ENCODE measurements around the gene GLIPR1L2. TPM values are rescaled to one million over a fixed set of nuclear protein-coding genes. Genes with fewer than 3 reads are reported as not detected.

The GLIPR1L2 gene
- total RNA-seq, 4 donors from 2014 or later = 0.17 to 4.5 (median 1.0) TPM

DNA sequence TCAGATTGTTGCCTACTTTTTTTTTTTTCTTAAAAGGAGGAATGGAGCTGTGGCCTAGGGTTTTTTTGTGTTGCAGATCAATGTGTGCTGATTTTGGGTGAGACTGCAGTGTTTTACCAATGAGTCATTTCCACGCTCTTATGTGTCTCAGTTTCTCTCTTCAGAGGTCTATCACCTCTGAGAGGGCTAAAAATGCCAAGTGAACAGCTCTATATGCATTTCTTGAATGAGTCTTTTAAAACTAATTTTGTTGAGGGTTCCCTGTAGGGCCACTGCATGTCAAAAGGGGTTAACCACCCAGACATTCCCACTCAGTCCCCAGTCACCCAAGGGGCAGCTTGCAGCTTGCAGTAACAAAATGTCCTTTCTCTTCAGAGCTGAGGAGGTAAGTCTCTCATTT lies 24.3 kb upstream of the GLIPR1L2 start:
- H3K4me3 ChIP-seq = no peak overlapping the region
- no peak for DNase-seq (ENCODE audit: extremely low spot score)
- H3K9me3 ChIP-seq = no peaks in the 10 kb centered on the region
- no peaks in the 10 kb centered on the region for H3K27me3 ChIP-seq
- TF ChIP-seq, protein P1, sequence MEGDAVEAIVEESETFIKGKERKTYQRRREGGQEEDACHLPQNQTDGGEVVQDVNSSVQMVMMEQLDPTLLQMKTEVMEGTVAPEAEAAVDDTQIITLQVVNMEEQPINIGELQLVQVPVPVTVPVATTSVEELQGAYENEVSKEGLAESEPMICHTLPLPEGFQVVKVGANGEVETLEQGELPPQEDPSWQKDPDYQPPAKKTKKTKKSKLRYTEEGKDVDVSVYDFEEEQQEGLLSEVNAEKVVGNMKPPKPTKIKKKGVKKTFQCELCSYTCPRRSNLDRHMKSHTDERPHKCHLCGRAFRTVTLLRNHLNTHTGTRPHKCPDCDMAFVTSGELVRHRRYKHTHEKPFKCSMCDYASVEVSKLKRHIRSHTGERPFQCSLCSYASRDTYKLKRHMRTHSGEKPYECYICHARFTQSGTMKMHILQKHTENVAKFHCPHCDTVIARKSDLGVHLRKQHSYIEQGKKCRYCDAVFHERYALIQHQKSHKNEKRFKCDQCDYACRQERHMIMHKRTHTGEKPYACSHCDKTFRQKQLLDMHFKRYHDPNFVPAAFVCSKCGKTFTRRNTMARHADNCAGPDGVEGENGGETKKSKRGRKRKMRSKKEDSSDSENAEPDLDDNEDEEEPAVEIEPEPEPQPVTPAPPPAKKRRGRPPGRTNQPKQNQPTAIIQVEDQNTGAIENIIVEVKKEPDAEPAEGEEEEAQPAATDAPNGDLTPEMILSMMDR (IDR thresholded peaks at IDR 0.05) = no peak
- TF ChIP-seq EP300 (IDR thresholded peaks at IDR 0.05) (no peak), POLR2A (IDR thresholded peaks at IDR 0.05; ENCODE audit: low read depth) (no peak), POLR2AphosphoS5 (IDR thresholded peaks at IDR 0.05) (no peak)
- WGBS = 100% methylated on average over 1 of the region's 1 CpG
- no peaks in the 10 kb centered on the region for H3K4me1 ChIP-seq
- intact Hi-C loops (cut with DNase I) = no loop called here
- H3K27ac ChIP-seq (replicated peaks in 1 of 4) = no peak overlapping the region
- no peaks in the 10 kb centered on the region for H3K36me3 ChIP-seq

DNA sequence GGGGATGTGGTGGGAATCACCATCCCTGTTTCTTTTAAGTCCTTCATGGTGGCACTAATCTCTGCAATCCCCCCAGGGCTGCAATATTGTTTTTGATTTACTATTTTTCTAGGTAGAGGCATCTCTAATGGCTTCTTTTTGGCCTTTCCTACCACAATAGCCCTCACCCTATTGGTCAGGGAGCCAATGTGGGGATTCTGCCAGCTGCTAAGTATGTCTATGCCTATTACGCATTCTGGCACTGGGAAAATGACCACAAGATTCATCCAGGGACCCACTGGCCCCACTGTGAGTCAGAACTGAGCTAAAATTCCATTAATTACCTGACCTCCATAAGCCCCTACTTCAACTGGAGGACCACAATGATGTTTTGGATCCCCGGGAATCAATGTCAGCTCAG lies 15.9 kb upstream of the GLIPR1L2 start:
- no peak for TF ChIP-seq POLR2AphosphoS5 (IDR thresholded peaks at IDR 0.05)
- no peak for TF ChIP-seq POLR2A (IDR thresholded peaks at IDR 0.05; ENCODE audit: low read depth)
- no peak for TF ChIP-seq EP300 (IDR thresholded peaks at IDR 0.05)
- TF ChIP-seq, protein P1 (IDR thresholded peaks at IDR 0.05) = no peak
- 100% methylated on average over 2 of the region's 2 CpGs for WGBS
- Histone ChIP-seq H3K27ac (replicated peaks in 1 of 4) (no peak overlapping the region), H3K4me1 (peaks cover 0 to 22% (median 18%) of the 10 kb centered on the region in 4 donors), H3K4me3 (no peak overlapping the region), H3K9me3 (no peaks in the 10 kb centered on the region), H3K36me3 (no peaks in the 10 kb centered on the region), H3K27me3 (no peaks in the 10 kb centered on the region)
- intact Hi-C loops (cut with DNase I) = no loop called here
- DNase-seq (ENCODE audit: extremely low spot score) = no peak

DNA sequence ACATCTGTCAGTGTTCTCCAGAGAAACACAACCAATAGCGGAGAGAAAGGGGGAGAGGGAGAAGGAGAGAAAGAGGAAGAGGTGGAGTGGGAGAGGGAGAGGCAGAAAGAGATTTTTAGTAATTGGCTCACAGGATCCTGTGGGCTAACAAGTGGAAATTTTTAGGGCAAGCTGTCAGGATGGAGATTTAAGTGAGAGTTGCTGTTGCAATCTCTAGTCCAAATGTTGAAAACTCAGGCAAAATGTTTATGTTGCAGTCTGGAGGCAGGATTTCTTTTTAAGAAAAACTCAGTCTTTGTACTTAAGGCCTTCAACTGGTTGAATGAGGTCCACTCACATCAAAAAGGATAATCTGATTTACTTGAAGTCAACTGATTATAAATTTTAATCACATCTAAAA lies 12.5 kb upstream of the GLIPR1L2 start:
- Histone ChIP-seq H3K4me3 (no peak overlapping the region), H3K4me1 (peaks cover 0 to 24% (median 18%) of the 10 kb centered on the region in 4 donors), H3K9me3 (no peaks in the 10 kb centered on the region), H3K27me3 (no peaks in the 10 kb centered on the region), H3K36me3 (no peaks in the 10 kb centered on the region), H3K27ac (replicated peaks in 1 of 4) (peak overlapping the region; percentile 30 to 67 (median 55))
- intact Hi-C loops (cut with DNase I) = no loop called here
- TF ChIP-seq POLR2A (IDR thresholded peaks at IDR 0.05; ENCODE audit: low read depth) (no peak), POLR2AphosphoS5 (IDR thresholded peaks at IDR 0.05) (no peak), EP300 (IDR thresholded peaks at IDR 0.05) (no peak)
- TF ChIP-seq, protein P1 (IDR thresholded peaks at IDR 0.05) = no peak
- WGBS = 50% methylated on average over 1 of the region's 1 CpG
- no peak for DNase-seq (ENCODE audit: extremely low spot score)

DNA sequence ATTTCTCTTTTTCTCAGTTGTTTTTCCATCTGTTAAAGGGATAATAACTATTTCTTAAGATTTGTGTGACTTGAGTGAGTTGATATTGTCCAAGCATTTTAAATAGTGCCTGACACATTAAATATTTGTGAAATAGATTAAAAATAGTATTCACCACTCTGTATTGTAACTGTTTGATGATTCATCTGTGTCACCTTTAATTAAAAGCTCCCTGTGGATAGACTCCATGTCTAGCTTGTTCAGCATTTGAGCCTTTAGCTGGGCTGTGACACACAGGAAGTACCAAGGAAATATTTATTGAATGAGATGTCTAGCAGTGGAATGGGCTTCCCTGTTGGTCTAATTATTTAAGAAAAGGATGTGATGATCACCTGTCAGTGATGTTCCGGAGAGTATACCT lies 1.8 kb upstream of the GLIPR1L2 start:
- 75% methylated on average over 1 of the region's 1 CpG for WGBS
- Histone ChIP-seq H3K9me3 (no peaks in the 10 kb centered on the region), H3K4me1 (peaks cover 23 to 33% (median 32%) of the 10 kb centered on the region in 4 donors), H3K36me3 (no peaks in the 10 kb centered on the region), H3K4me3 (peak overlapping the region in 2 of 4 donors; percentile 66 to 68), H3K27me3 (no peaks in the 10 kb centered on the region), H3K27ac (replicated peaks in 1 of 4) (peak overlapping the region; percentile 85 to 93 (median 88))
- TF ChIP-seq, protein P1 (IDR thresholded peaks at IDR 0.05) = no peak
- no peak for TF ChIP-seq POLR2AphosphoS5 (IDR thresholded peaks at IDR 0.05)
- no peak for TF ChIP-seq EP300 (IDR thresholded peaks at IDR 0.05)
- TF ChIP-seq POLR2A (IDR thresholded peaks at IDR 0.05; ENCODE audit: low read depth) = no peak
- no peak for DNase-seq (ENCODE audit: extremely low spot score)
- intact Hi-C loops (cut with DNase I) = loop anchor here (5.0 to 10.0 kb wide), 2 partner anchors 57 to 116 kb away; partner anchors contain the start of genes CAPS2 and GLIPR1L1

DNA sequence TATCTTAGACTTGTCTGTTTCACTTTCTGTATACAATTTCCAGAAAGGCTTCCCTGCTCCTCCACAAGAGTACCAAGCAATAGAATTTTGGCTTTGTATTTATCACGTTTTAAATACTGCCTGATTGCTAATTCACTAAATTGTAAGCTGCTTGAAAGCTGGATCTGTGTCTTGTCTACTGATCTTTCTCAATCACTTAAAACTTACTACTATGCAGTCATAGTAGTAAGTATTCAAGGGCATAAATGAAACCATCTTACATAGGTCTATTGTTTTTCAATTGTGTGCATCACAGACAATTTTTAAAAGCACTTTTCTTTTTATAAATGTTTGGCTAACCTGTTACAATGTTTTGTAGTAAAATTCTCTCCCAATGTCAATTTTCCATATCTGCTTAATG lies 1.2 kb upstream of the GLIPR1L2 start:
- intact Hi-C loops (cut with DNase I) = loop anchor here (5.0 to 10.0 kb wide), 3 partner anchors 57 to 115 kb away; partner anchors contain the start of genes CAPS2, GLIPR1 and GLIPR1L1
- peak overlapping the region; percentile 53 to 68 (median 65) for H3K4me3 ChIP-seq
- no peak for TF ChIP-seq POLR2A (IDR thresholded peaks at IDR 0.05; ENCODE audit: low read depth)
- TF ChIP-seq POLR2AphosphoS5 (IDR thresholded peaks at IDR 0.05) = no peak
- TF ChIP-seq, protein P1 (IDR thresholded peaks at IDR 0.05) = no peak
- TF ChIP-seq EP300 (IDR thresholded peaks at IDR 0.05) = no peak
- peaks cover 23 to 33% (median 32%) of the 10 kb centered on the region in 4 donors for H3K4me1 ChIP-seq
- H3K36me3 ChIP-seq = no peaks in the 10 kb centered on the region
- H3K27ac ChIP-seq (replicated peaks in 1 of 4) = peak overlapping the region; percentile 85 to 93 (median 88)
- WGBS = 14% methylated on average over 1 of the region's 1 CpG
- no peaks in the 10 kb centered on the region for H3K27me3 ChIP-seq
- H3K9me3 ChIP-seq = no peaks in the 10 kb centered on the region
- DNase-seq (ENCODE audit: extremely low spot score) = no peak
